ENCODE results near the gene SCGB1C2. TPM values are rescaled to one million over a fixed set of nuclear protein-coding genes. Genes with fewer than 3 reads are reported as not detected.

SCGB1C2 gene
- total RNA-seq, 1 experiment from 2014 or later, result not detected

DNA sequence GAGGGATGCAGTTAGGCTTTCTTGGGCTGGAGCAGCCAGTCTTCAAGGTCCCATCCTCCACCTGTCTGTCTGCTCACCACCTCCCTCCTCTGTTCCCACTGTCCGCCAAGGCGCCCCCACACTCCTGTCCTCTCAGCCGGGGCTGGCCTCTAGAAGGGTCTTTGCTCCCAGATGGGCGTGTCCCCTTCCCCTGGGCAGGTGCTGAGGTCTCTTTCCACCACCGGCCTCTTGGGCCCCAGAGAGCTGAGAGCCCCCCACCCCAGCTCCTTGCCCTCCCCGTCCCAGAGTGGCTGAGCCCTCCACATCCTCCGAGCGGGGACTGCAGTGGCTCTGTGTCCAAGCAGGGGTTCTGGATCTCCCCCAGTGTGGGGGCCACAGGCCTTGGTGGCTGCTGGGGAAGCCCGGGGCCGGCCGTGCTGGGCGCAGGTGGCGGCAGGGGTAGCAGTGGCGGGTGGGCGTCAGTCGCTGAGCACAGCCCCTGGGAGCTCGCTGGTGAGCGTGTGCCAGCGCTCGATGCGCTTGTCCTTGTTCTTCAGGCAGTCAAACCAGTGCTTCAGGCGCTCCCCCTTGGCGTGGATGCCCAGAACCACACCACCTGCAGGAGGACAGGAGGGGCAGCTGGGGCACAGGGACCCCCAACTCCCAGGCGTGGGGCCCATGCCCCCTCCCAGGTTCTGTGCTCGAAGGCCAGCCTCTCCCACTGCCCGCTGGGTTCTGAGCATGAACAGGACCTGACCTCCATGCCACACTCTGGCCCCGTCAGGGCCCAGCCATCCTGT, 9.8 kb downstream of the SCGB1C2 start:
- Mint-ChIP-seq H3K27ac (ENCODE audit: unreplicated experiment) (no peak overlapping the region), H3K4me3 (ENCODE audit: low read depth, unreplicated experiment) (no peak overlapping the region), H3K27me3 (ENCODE audit: unreplicated experiment) (peaks cover 12% of the 10 kb centered on the region), H3K36me3 (ENCODE audit: insufficient read depth, unreplicated experiment) (no peaks in the 10 kb centered on the region), H3K9me3 (ENCODE audit: low read depth, unreplicated experiment) (no peaks in the 10 kb centered on the region), H3K4me1 (ENCODE audit: low read depth, unreplicated experiment) (no peaks in the 10 kb centered on the region)
- CTCF ChIA-PET, result no interaction called here
- DNase-seq, result no peak
- TF ChIP-seq, protein P1, sequence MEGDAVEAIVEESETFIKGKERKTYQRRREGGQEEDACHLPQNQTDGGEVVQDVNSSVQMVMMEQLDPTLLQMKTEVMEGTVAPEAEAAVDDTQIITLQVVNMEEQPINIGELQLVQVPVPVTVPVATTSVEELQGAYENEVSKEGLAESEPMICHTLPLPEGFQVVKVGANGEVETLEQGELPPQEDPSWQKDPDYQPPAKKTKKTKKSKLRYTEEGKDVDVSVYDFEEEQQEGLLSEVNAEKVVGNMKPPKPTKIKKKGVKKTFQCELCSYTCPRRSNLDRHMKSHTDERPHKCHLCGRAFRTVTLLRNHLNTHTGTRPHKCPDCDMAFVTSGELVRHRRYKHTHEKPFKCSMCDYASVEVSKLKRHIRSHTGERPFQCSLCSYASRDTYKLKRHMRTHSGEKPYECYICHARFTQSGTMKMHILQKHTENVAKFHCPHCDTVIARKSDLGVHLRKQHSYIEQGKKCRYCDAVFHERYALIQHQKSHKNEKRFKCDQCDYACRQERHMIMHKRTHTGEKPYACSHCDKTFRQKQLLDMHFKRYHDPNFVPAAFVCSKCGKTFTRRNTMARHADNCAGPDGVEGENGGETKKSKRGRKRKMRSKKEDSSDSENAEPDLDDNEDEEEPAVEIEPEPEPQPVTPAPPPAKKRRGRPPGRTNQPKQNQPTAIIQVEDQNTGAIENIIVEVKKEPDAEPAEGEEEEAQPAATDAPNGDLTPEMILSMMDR (IDR thresholded peaks at IDR 0.05; ENCODE audit: unreplicated experiment), result no peak
- intact Hi-C loops (cut with micrococcal nuclease; ENCODE audit: unreplicated experiment), result no loop called here
- BruUV-seq (replicated peaks), result no TSS peak

DNA sequence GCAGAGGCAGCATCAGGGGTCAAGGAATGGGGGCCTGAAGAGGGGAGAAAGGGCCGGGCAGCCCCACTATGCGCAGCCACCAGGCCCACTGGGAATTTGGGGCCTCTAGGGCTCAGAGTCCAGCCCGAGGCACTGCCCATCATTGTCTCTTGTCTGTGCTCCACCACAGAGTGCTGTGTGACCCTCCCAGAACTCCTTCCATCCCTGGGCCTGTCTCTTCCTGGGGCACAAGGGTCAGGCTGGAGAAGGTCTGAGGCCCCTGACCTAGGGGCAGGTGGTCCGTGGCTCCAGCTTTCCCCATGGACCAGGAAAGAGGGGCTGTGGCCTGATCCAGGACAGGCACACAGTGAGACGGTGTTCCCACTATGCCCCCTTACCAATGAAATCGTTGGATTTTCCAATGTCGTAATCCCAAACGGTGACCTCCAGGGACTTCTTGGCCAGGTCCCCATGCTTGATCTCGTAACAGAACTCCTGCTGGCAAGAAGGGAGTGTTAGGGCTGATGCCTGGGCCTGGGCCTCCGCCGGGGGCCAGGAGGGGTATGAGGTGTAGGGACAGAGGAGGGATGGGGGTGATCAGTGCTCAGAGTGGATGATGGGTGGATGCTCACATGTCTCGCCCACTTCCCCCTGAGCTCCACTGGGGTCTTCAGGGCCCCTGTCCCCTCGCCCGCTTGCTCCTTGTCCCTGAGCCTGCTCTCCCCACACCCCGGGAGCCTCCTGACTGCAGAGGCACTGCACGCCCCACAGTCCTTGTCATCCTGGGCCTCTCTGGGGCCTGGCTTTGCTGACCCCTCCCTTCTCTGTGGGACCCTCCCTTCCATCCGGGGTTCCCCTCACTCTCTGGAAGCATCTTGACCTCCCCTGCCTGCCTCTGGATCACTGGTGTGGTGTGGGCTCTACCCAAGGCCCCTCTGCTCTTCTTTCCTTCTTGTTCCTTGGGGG, 10.7 kb downstream of the SCGB1C2 start:
- Mint-ChIP-seq H3K27me3 (ENCODE audit: unreplicated experiment) (peaks cover 12% of the 10 kb centered on the region), H3K9me3 (ENCODE audit: low read depth, unreplicated experiment) (no peaks in the 10 kb centered on the region), H3K4me3 (ENCODE audit: low read depth, unreplicated experiment) (no peak overlapping the region), H3K4me1 (ENCODE audit: low read depth, unreplicated experiment) (no peaks in the 10 kb centered on the region), H3K36me3 (ENCODE audit: insufficient read depth, unreplicated experiment) (no peaks in the 10 kb centered on the region), H3K27ac (ENCODE audit: unreplicated experiment) (no peak overlapping the region)
- no TSS peak for BruUV-seq (replicated peaks)
- DNase-seq, result no peak
- intact Hi-C loops (cut with micrococcal nuclease; ENCODE audit: unreplicated experiment), result no loop called here
- CTCF ChIA-PET, result no interaction called here
- TF ChIP-seq, protein P1 (IDR thresholded peaks at IDR 0.05; ENCODE audit: unreplicated experiment), result no peak

DNA sequence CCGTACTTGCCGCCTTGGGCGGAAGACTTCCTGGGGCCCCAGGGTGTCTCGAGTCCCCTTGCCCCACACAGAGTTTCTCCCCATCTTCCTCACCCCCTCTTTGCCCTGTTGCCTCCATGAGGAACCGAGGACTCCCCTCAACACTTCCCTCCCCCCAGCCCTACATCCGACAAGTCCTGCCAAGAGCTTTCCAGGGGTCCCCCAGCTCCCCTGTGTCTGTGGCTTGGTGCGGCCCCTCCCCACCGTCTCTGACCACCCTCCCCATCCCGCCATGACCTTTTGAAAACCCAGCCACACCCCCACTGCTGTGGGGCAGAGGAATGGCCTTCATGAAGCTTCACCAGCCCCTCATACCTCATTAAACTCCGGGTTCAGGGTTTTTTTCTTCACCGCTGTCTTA, 11.4 kb downstream of the SCGB1C2 start:
- Mint-ChIP-seq H3K9me3 (ENCODE audit: low read depth, unreplicated experiment) (no peaks in the 10 kb centered on the region), H3K4me3 (ENCODE audit: low read depth, unreplicated experiment) (no peak overlapping the region), H3K36me3 (ENCODE audit: insufficient read depth, unreplicated experiment) (no peaks in the 10 kb centered on the region), H3K4me1 (ENCODE audit: low read depth, unreplicated experiment) (no peaks in the 10 kb centered on the region), H3K27me3 (ENCODE audit: unreplicated experiment) (peaks cover 12% of the 10 kb centered on the region), H3K27ac (ENCODE audit: unreplicated experiment) (no peak overlapping the region)
- intact Hi-C loops (cut with micrococcal nuclease; ENCODE audit: unreplicated experiment), result no loop called here
- no TSS peak for BruUV-seq (replicated peaks)
- DNase-seq, result no peak
- CTCF ChIA-PET, result no interaction called here
- TF ChIP-seq, protein P1 (IDR thresholded peaks at IDR 0.05; ENCODE audit: unreplicated experiment), result no peak

DNA sequence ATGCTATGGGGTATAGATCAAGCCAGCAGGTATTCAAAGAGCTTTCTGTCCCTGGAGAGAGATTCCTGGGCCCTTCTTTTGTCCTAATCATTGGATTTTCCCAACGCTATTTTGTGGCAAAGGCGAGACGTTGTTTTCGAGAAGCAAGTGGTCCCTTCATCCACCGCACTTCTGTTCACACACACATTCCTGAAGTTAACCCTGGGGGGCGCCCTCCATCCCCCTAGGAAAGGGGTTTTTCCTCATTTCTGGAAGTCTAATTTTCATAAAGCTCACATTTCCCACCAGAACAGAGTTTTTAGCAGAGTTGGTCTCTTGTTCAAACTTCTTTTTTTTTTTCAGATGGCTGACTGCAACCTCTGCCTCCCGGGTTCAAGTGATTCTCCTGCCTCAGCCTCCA, 11.9 kb downstream of the SCGB1C2 start:
- Mint-ChIP-seq H3K4me1 (ENCODE audit: low read depth, unreplicated experiment) (no peaks in the 10 kb centered on the region), H3K27me3 (ENCODE audit: unreplicated experiment) (peaks cover 12% of the 10 kb centered on the region), H3K27ac (ENCODE audit: unreplicated experiment) (no peak overlapping the region), H3K36me3 (ENCODE audit: insufficient read depth, unreplicated experiment) (no peaks in the 10 kb centered on the region), H3K9me3 (ENCODE audit: low read depth, unreplicated experiment) (no peaks in the 10 kb centered on the region), H3K4me3 (ENCODE audit: low read depth, unreplicated experiment) (no peak overlapping the region)
- intact Hi-C loops (cut with micrococcal nuclease; ENCODE audit: unreplicated experiment), result no loop called here
- DNase-seq, result no peak
- TF ChIP-seq, protein P1 (IDR thresholded peaks at IDR 0.05; ENCODE audit: unreplicated experiment), result no peak
- CTCF ChIA-PET, result no interaction called here
- BruUV-seq (replicated peaks), result no TSS peak

All from Calu3 (cell line).